Parathyroid adenoma (tissue), 2 donors: Measurements from ENCODE around the gene PIGN.

ENCODE experiments used
- H2AFZ ChIP-seq: fragments of 300-600 bp; sonication (generic); one replicate; pipeline ENCODE4 v1.7.0; 2017; ENCODE audit warnings: antibody characterized with exemption, mild to moderate bottlenecking
- H3K27ac ChIP-seq: fragments of 300-600 bp; sonication (generic); one replicate; pipeline ENCODE4 v1.7.0; 2017
- H3K27me3 ChIP-seq: fragments of 300-600 bp; sonication (generic); one replicate; pipeline ENCODE4 v1.7.0; 2017; ENCODE audit warnings: low read length; ENCODE audit not compliant: control insufficient read depth, insufficient read depth
- H3K36me3 ChIP-seq: fragments of 300-600 bp; sonication (generic); one replicate; pipeline ENCODE4 v1.7.0; 2017; ENCODE audit warnings: low read length; ENCODE audit not compliant: control insufficient read depth, insufficient read depth
- H3K4me1 ChIP-seq: fragments of 300-600 bp; sonication (generic); one replicate; pipeline ENCODE4 v1.7.0; 2017; ENCODE audit warnings: control low read depth
- H3K4me2 ChIP-seq: fragments of 300-600 bp; sonication (generic); one replicate; pipeline ENCODE4 v1.7.0; 2017; ENCODE audit warnings: low read length
- H3K4me3 ChIP-seq: fragments of 300-600 bp; sonication (generic); one replicate; pipeline ENCODE4 v1.7.0; 2017; ENCODE audit warnings: low read depth, low read length
- H3K79me2 ChIP-seq: fragments of 300-600 bp; sonication (generic); one replicate; pipeline ENCODE4 v1.7.0; 2017; ENCODE audit warnings: control low read depth
- H3K9ac ChIP-seq: fragments of 300-600 bp; sonication (generic); one replicate; pipeline ENCODE4 v1.7.0; 2017; ENCODE audit warnings: mild to moderate bottlenecking
- H3K9me3 ChIP-seq: fragments of 300-600 bp; sonication (generic); one replicate; pipeline ENCODE4 v1.7.0; 2017; ENCODE audit warnings: low read length; ENCODE audit not compliant: control insufficient read depth
- TF ChIP-seq, protein P1 (sequence below): fragments of 300-600 bp; sonication (generic); IDR thresholded peaks from one replicate; pipeline ENCODE4 v1.7.0; 2017; ENCODE audit warnings: antibody characterized with exemption, mild to moderate bottlenecking
- donor health status: primary hyperparathyroidism.

The PIGN gene

DNA sequence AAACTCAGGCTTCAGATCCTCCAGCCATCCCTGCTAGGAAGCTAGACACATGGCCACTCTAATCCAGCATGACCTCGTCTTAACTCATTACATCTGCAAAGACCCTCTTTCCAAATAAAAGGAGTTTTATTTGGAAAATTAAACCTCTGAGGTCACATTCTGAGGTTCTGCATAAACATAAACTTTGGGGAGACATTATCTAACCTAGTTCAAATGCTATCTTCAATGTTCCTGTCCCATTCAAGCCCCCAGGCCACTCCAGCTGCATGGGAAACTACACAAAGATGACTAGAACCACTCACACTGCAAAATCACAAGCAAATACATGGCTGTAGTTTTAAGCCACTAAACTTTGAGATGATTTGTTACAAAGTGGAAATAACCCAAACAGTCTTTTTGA, 195.0 kb downstream of the PIGN start:
- Histone ChIP-seq H3K9ac (no peak overlapping the region), H3K36me3 (no peaks in the 10 kb centered on the region), H3K4me2 (no peak overlapping the region), H3K4me3 (no peak overlapping the region), H3K9me3 (no peaks in the 10 kb centered on the region), H3K4me1 (peaks cover 12% of the 10 kb centered on the region), H3K27me3 (no peaks in the 10 kb centered on the region), H2AFZ (no peak overlapping the region), H3K27ac (no peak overlapping the region), H3K79me2 (no peaks in the 10 kb centered on the region)
- TF ChIP-seq, protein P1, sequence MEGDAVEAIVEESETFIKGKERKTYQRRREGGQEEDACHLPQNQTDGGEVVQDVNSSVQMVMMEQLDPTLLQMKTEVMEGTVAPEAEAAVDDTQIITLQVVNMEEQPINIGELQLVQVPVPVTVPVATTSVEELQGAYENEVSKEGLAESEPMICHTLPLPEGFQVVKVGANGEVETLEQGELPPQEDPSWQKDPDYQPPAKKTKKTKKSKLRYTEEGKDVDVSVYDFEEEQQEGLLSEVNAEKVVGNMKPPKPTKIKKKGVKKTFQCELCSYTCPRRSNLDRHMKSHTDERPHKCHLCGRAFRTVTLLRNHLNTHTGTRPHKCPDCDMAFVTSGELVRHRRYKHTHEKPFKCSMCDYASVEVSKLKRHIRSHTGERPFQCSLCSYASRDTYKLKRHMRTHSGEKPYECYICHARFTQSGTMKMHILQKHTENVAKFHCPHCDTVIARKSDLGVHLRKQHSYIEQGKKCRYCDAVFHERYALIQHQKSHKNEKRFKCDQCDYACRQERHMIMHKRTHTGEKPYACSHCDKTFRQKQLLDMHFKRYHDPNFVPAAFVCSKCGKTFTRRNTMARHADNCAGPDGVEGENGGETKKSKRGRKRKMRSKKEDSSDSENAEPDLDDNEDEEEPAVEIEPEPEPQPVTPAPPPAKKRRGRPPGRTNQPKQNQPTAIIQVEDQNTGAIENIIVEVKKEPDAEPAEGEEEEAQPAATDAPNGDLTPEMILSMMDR = no peak

DNA sequence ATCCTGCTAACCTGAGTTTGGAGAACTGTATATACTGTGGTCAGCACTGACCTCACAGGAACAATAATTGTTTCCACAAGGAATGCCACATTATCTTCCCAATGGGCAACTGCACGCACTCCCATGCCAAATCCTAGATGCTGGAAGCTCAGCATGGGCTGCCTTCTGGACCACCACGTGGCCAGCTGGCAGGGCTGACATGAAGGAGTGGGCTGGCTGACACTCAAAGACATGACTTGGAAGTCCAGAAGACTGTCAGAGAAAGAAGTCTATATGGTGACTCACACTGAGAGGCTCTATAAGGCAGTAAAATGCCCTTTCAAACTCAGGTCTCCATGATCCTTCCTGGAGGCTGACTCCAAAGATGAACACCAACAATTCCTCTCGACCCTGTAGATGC, 195.7 kb downstream of the PIGN start:
- H3K36me3 ChIP-seq = no peaks in the 10 kb centered on the region
- no peaks in the 10 kb centered on the region for H3K9me3 ChIP-seq
- H3K79me2 ChIP-seq = no peaks in the 10 kb centered on the region
- no peak overlapping the region for H3K4me2 ChIP-seq
- TF ChIP-seq, protein P1 = no peak
- no peak overlapping the region for H3K4me3 ChIP-seq
- no peak overlapping the region for H3K27ac ChIP-seq
- peaks cover 12% of the 10 kb centered on the region for H3K4me1 ChIP-seq
- no peak overlapping the region for H3K9ac ChIP-seq
- no peak overlapping the region for H2AFZ ChIP-seq
- no peaks in the 10 kb centered on the region for H3K27me3 ChIP-seq
